Lung (tissue), 12 donors: Measurements from ENCODE around the gene SLC12A7. TPM values are rescaled to one million over a fixed set of nuclear protein-coding genes. Genes with fewer than 3 reads are reported as not detected.

Experiments
- ATAC-seq: fragments of 200-7000 bp; cut with Tn5 transposase; one replicate; pipeline ENCODE4 v1.9.1; 2020; ENCODE audit warnings: moderate number of reproducible peaks; ENCODE audit not compliant: insufficient read depth, low FRiP score
- DNase-seq, 3 donors: peaks; one replicate each; pipeline ENCODE4 v3.0.0-alpha.2; 2013 to 2017
- H3K27ac ChIP-seq, 2 donors: one replicate each; pipeline ENCODE4 v1.5.1; 2013; ENCODE audit warnings: mild to moderate bottlenecking in 2 of 2, moderate library complexity in 2 of 2, control low read depth in 1 of 2, inconsistent platforms in 1 of 2, low read depth in 1 of 2, low read length in 1 of 2
- H3K27me3 ChIP-seq, 3 donors: one replicate each; pipeline ENCODE4 v1.5.1; 2013; ENCODE audit warnings: low read length in 2 of 3; ENCODE audit not compliant: control insufficient read depth in 3 of 3, insufficient read depth in 3 of 3
- H3K36me3 ChIP-seq, 4 donors: one replicate each; pipeline ENCODE4 v1.5.1; 2013; ENCODE audit warnings: low read length in 4 of 4, mild to moderate bottlenecking in 1 of 4, moderate library complexity in 1 of 4; ENCODE audit not compliant: control insufficient read depth in 4 of 4, insufficient read depth in 4 of 4
- H3K4me1 ChIP-seq, 5 donors: one replicate each; pipeline ENCODE4 v1.5.1; 2013; ENCODE audit warnings: low read length in 5 of 5, mild to moderate bottlenecking in 2 of 5, moderate library complexity in 1 of 5; ENCODE audit not compliant: control insufficient read depth in 5 of 5, insufficient read depth in 5 of 5
- H3K4me3 ChIP-seq: one replicate; pipeline ENCODE4 v1.5.1; 2013; ENCODE audit warnings: mild to moderate bottlenecking, control low read depth, moderate library complexity
- H3K9ac ChIP-seq, 2 donors: one replicate each; pipeline ENCODE4 v1.5.1; 2013; ENCODE audit warnings: low read length in 2 of 2, control low read depth in 1 of 2; ENCODE audit not compliant: insufficient read depth in 1 of 2
- H3K9me3 ChIP-seq, 4 donors: one replicate each; pipeline ENCODE4 v1.5.1; 2013; ENCODE audit warnings: low read length in 3 of 4, mild to moderate bottlenecking in 1 of 4, moderate library complexity in 1 of 4; ENCODE audit not compliant: control insufficient read depth in 4 of 4, insufficient read depth in 3 of 4
- WGBS, 2 donors: extraction: QIAGEN DNeasy Blood & Tissue Kit; methylation state at CpG; one replicate each; pipeline ENCODE4 v1.1.7; 2013; 5-methylcytosine and 5-hydroxymethylcytosine counted together
- polyA plus RNA-seq, 2 donors: library from polyadenylated mRNA; stranded (reverse); fragments of 200-250 nt; gene quantifications; one replicate each; pipeline ENCODE4 v1.2.1, GENCODE V29; 2013
- total RNA-seq, 2 donors: library from RNA; depleted of rRNA in 1 of 2; stranded (reverse); fragments of >200 nt in 1 of 2; gene quantifications; one replicate each; pipeline ENCODE4 v1.2.1, GENCODE V29; 2014 to 2021
- TF ChIP-seq, protein P1 (sequence below): IDR thresholded peaks from 2 replicates; pipeline ENCODE4 v1.5.1; 2012; ENCODE audit warnings: mild to moderate bottlenecking; ENCODE audit errors: control extremely low read depth, extremely low read depth
- donor health status: control.
- donor health status: control.
- donor health status: Bipolar disorder and iron deficiency.
- donor health status: healthy.
- donor health status: DM: yes; HTN: yes; CAD: no.

Gene SLC12A7
- total and polyA plus RNA-seq, 4 donors = 14.8 to 50.4 (median 39.8) TPM

GRCh38 chr5:1077491-1078020, 34.3 kb downstream of the SLC12A7 start:
- 96 to 97% methylated on average over 27 of the region's 27 CpGs for WGBS, 2 donors
- ATAC-seq (no peak), DNase-seq (no peak)
- H3K4me3 ChIP-seq = no peak overlapping the region
- H3K36me3 ChIP-seq = peaks cover 0 to 78% (median 14%) of the 10 kb centered on the region in 4 donors
- H3K27ac ChIP-seq = no peak overlapping the region
- no peaks in the 10 kb centered on the region for H3K9me3 ChIP-seq
- peaks cover 0 to 7% (median 0%) of the 10 kb centered on the region in 5 donors for H3K4me1 ChIP-seq
- TF ChIP-seq, protein P1, sequence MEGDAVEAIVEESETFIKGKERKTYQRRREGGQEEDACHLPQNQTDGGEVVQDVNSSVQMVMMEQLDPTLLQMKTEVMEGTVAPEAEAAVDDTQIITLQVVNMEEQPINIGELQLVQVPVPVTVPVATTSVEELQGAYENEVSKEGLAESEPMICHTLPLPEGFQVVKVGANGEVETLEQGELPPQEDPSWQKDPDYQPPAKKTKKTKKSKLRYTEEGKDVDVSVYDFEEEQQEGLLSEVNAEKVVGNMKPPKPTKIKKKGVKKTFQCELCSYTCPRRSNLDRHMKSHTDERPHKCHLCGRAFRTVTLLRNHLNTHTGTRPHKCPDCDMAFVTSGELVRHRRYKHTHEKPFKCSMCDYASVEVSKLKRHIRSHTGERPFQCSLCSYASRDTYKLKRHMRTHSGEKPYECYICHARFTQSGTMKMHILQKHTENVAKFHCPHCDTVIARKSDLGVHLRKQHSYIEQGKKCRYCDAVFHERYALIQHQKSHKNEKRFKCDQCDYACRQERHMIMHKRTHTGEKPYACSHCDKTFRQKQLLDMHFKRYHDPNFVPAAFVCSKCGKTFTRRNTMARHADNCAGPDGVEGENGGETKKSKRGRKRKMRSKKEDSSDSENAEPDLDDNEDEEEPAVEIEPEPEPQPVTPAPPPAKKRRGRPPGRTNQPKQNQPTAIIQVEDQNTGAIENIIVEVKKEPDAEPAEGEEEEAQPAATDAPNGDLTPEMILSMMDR = no peak
- no peaks in the 10 kb centered on the region for H3K27me3 ChIP-seq
- no peak overlapping the region for H3K9ac ChIP-seq

DNA sequence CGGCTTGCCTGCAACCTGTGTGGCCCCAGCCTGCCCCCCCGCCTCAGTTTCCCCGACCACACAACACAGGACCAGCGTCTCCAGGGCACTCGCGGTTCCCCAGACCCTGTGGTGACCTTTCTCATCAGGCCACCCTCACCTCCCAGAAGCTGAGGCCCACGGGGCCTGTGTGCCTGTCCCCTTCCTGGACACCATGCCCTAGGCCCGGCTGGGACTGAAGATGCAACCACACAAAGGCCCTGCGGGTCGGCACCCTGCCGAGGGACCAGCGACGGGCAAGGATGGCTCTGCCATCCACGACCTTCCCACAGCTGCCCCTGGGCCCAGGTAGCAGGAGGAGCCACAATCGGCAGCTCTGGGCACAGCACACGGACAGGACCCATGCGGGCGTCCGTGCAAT, 34.8 kb downstream of the SLC12A7 start:
- TF ChIP-seq, protein P1 = no peak
- Histone ChIP-seq H3K27me3 (no peaks in the 10 kb centered on the region), H3K27ac (no peak overlapping the region), H3K9ac (no peak overlapping the region), H3K9me3 (no peaks in the 10 kb centered on the region), H3K4me3 (no peak overlapping the region), H3K4me1 (peaks cover 0 to 7% (median 0%) of the 10 kb centered on the region in 5 donors), H3K36me3 (peaks cover 0 to 78% (median 14%) of the 10 kb centered on the region in 4 donors)
- no peak for DNase-seq
- no peak for ATAC-seq
- 94 to 95% methylated on average over 19 of the region's 19 CpGs for WGBS, 2 donors

GRCh38 chr5:1076406-1076805, 35.5 kb downstream of the SLC12A7 start:
- no peak overlapping the region for H3K27ac ChIP-seq
- DNase-seq = no peak
- peaks cover 0 to 7% (median 0%) of the 10 kb centered on the region in 5 donors for H3K4me1 ChIP-seq
- ATAC-seq = no peak
- no peak overlapping the region for H3K9ac ChIP-seq
- H3K9me3 ChIP-seq = no peaks in the 10 kb centered on the region
- TF ChIP-seq, protein P1 = no peak
- WGBS, 2 donors = 95% methylated on average over 17 of the region's 17 CpGs
- no peaks in the 10 kb centered on the region for H3K27me3 ChIP-seq
- peaks cover 0 to 74% (median 14%) of the 10 kb centered on the region in 4 donors for H3K36me3 ChIP-seq
- no peak overlapping the region for H3K4me3 ChIP-seq

DNA sequence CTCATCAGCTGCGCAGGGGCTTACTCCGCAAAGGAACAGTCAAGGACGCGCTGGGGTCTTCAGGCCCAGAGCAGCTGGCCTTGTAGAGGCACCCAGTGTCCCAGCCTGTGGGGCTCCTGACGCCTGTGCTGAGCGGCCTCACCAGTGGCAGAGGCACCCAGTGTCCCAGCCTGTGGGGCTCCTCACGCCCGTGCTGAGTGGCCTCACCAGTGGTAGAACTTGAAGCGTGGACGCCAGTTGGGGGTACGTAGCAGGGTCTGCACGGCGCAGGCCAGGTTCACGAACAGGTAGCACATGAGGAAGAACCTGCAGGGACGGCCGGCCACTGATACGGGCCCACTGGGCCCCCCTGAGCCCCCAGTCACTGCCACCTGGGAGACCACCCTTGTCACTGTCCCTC, 35.9 kb downstream of the SLC12A7 start:
- TF ChIP-seq, protein P1 = no peak
- Histone ChIP-seq H3K9me3 (no peaks in the 10 kb centered on the region), H3K27ac (no peak overlapping the region), H3K27me3 (no peaks in the 10 kb centered on the region), H3K9ac (no peak overlapping the region), H3K4me3 (no peak overlapping the region), H3K4me1 (peaks cover 0 to 6% (median 0%) of the 10 kb centered on the region in 5 donors), H3K36me3 (peaks cover 0 to 71% (median 14%) of the 10 kb centered on the region in 4 donors)
- DNase-seq (no peak), ATAC-seq (no peak)
- 96 to 97% methylated on average over 17 of the region's 17 CpGs for WGBS, 2 donors
